ENCODE measurements around the gene RIMS4. TPM values are rescaled to one million over a fixed set of nuclear protein-coding genes. Genes with fewer than 3 reads are reported as not detected.

Gene RIMS4
- total and polyA plus RNA-seq, 2 of the 13 experiments (the other 11 are each of a cell fraction or from before 2014, with no cell fraction given): 0.01 to 0.07 TPM

DNA sequence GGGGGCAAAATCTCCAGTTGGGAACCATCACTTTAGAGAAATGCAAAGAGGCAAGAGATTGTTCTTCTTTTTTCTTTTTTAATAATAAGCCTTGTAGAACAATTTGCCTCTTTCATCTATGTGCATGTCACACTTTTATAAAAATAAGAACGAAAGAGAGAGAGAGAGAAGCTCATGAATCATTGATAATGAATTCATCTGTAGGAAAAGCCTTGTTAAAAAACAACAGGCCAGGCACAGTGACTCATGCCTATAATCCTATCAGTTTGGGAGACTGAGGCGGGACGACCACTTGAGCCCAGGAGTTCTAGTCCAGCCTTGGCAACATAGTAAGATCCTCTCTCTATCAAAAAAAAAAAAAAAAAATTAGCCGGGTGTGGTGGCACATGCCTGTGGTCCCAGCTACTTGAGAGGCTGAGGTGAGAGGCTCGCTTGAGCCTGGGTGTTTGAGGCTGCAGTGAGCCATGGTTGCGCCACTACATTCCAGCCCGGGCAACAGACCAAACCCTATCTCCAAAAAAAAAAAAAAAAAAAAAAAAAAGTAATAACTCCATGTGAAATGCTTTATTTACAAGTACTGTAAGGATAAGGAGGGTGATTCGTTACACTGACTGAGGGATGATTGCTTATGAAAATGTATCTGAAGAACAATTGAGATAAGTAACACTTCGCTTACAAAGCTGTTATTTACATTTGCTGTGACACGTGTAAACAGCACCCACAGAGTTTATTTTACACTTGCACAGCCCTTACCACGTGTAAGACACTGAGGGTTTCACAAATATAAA, 89.2 kb downstream of the RIMS4 start:
- BruUV-seq (replicated peaks): no TSS peak
- H3K4me2 ChIP-seq (ENCODE audit: low read depth, low read length): no peak overlapping the region
- TF ChIP-seq FOXC1 (CRISPR knock-in tag; IDR thresholded peaks at IDR 0.05; ENCODE audit: borderline replicate concordance) (no peak), ZNF530 (CRISPR knock-in tag; IDR thresholded peaks at IDR 0.05; ENCODE audit: low read depth) (no peak), ZNF264 (CRISPR knock-in tag; IDR thresholded peaks at IDR 0.05) (no peak), RCOR2 (CRISPR knock-in tag; IDR thresholded peaks at IDR 0.05) (no peak), ZNF260 (CRISPR knock-in tag; IDR thresholded peaks at IDR 0.05; ENCODE audit: borderline replicate concordance, low read depth) (no peak), RXRB (CRISPR knock-in tag; IDR thresholded peaks at IDR 0.05; ENCODE audit: borderline replicate concordance) (no peak), STAG1 (CRISPR knock-in tag; IDR thresholded peaks at IDR 0.05) (no peak), TCF12 (IDR thresholded peaks at IDR 0.05) (no peak), TCF12 (CRISPR knock-in tag; IDR thresholded peaks at IDR 0.05) (no peak)
- TF ChIP-seq, protein P1, sequence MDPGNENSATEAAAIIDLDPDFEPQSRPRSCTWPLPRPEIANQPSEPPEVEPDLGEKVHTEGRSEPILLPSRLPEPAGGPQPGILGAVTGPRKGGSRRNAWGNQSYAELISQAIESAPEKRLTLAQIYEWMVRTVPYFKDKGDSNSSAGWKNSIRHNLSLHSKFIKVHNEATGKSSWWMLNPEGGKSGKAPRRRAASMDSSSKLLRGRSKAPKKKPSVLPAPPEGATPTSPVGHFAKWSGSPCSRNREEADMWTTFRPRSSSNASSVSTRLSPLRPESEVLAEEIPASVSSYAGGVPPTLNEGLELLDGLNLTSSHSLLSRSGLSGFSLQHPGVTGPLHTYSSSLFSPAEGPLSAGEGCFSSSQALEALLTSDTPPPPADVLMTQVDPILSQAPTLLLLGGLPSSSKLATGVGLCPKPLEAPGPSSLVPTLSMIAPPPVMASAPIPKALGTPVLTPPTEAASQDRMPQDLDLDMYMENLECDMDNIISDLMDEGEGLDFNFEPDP (CRISPR knock-in tag; conservative IDR thresholded peaks at IDR 0.05): no peak
- TF ChIP-seq, protein P2, sequence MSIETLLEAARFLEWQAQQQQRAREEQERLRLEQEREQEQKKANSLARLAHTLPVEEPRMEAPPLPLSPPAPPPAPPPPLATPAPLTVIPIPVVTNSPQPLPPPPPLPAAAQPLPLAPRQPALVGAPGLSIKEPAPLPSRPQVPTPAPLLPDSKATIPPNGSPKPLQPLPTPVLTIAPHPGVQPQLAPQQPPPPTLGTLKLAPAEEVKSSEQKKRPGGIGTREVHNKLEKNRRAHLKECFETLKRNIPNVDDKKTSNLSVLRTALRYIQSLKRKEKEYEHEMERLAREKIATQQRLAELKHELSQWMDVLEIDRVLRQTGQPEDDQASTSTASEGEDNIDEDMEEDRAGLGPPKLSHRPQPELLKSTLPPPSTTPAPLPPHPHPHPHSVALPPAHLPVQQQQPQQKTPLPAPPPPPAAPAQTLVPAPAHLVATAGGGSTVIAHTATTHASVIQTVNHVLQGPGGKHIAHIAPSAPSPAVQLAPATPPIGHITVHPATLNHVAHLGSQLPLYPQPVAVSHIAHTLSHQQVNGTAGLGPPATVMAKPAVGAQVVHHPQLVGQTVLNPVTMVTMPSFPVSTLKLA (IDR thresholded peaks at IDR 0.05): peak; percentile 97
- TF ChIP-seq, protein P3, sequence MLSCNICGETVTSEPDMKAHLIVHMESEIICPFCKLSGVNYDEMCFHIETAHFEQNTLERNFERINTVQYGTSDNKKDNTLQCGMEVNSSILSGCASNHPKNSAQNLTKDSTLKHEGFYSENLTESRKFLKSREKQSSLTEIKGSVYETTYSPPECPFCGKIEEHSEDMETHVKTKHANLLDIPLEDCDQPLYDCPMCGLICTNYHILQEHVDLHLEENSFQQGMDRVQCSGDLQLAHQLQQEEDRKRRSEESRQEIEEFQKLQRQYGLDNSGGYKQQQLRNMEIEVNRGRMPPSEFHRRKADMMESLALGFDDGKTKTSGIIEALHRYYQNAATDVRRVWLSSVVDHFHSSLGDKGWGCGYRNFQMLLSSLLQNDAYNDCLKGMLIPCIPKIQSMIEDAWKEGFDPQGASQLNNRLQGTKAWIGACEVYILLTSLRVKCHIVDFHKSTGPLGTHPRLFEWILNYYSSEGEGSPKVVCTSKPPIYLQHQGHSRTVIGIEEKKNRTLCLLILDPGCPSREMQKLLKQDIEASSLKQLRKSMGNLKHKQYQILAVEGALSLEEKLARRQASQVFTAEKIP (CRISPR knock-in tag; IDR thresholded peaks at IDR 0.05; ENCODE audit: borderline replicate concordance): no peak
- TF ChIP-seq, protein P4, sequence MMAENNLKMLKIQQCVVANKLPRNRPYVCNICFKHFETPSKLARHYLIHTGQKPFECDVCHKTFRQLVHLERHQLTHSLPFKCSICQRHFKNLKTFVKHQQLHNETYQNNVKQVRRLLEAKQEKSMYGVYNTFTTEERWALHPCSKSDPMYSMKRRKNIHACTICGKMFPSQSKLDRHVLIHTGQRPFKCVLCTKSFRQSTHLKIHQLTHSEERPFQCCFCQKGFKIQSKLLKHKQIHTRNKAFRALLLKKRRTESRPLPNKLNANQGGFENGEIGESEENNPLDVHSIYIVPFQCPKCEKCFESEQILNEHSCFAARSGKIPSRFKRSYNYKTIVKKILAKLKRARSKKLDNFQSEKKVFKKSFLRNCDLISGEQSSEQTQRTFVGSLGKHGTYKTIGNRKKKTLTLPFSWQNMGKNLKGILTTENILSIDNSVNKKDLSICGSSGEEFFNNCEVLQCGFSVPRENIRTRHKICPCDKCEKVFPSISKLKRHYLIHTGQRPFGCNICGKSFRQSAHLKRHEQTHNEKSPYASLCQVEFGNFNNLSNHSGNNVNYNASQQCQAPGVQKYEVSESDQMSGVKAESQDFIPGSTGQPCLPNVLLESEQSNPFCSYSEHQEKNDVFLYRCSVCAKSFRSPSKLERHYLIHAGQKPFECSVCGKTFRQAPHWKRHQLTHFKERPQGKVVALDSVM (CRISPR knock-in tag; IDR thresholded peaks at IDR 0.05): peak; percentile 71
- FAIRE-seq: no peak
- no peak overlapping the region for H3K4me3 ChIP-seq (replicated peaks in 1 of 3; ENCODE audit: insufficient read depth in 1 of 3, low read depth in 2 of 3, low read length in 3 of 3)
- H3K27me3 ChIP-seq (ENCODE audit: control insufficient read depth in 1 of 2, insufficient read depth in 2 of 2, low read length in 2 of 2): peaks cover 2 to 29% of the 10 kb centered on the region in 2 experiments; a peak in 3 of 5 replicates
- peaks cover 7% of the 10 kb centered on the region; the same call in 1 of the 2 replicates for H3K4me1 ChIP-seq (ENCODE audit: insufficient read depth, low read length)
- no peak overlapping the region for H2AFZ ChIP-seq (ENCODE audit: low read length)
- 16% methylated on average over 11 of the region's 11 CpGs for WGBS (ENCODE audit: low lambda C conversion rate)
- no peaks in the 10 kb centered on the region for H4K20me1 ChIP-seq (ENCODE audit: insufficient read depth, low read length)
- in situ Hi-C loops (cut with HindIII; ENCODE audit: extremely low pct_ligation_motif_present, low pct_unique_long_range_greater_than_20kb): no loop called here
- ChIA-PET POLR2A (no interaction called here), CTCF (ENCODE audit: low intra/inter-chr PET ratio, low total read pairs) (no interaction called here)
- no peaks in the 10 kb centered on the region for H3K9me3 ChIP-seq (ENCODE audit: low read length)
- no peak overlapping the region for H3K27ac ChIP-seq (ENCODE audit: extremely low read length, insufficient read depth, low read length)
- no peak overlapping the region for H3K9ac ChIP-seq (ENCODE audit: insufficient read depth, low read depth, low read length)
- no peaks in the 10 kb centered on the region for H3K36me3 ChIP-seq (replicated peaks in 1 of 2; ENCODE audit: control insufficient read depth in 1 of 2, insufficient read depth in 2 of 2, low read length in 2 of 2)
- H3K79me2 ChIP-seq (ENCODE audit: insufficient read depth, low read length): no peaks in the 10 kb centered on the region
- DNase-seq (ENCODE audit: low spot score): no peak
- no peak for ATAC-seq
- intact Hi-C loops (cut with micrococcal nuclease; ENCODE audit: unreplicated experiment): no loop called here
